Measurements from ENCODE around the gene ANGPT4. TPM values are rescaled to one million over a fixed set of nuclear protein-coding genes. Genes with fewer than 3 reads are reported as not detected.

ANGPT4 gene
- total RNA-seq, 1 experiment from 2014 or later = not detected

- DNase-seq = no peak
- no peak overlapping the region for H3K4me2 ChIP-seq (ENCODE audit: low read depth, low read length, poor library complexity, severe bottlenecking)
- no peak overlapping the region for H2AFZ ChIP-seq (ENCODE audit: low read length)
- H3K4me1 ChIP-seq (ENCODE audit: low read length) = peaks cover 7% of the 10 kb centered on the region
- H3K9me3 ChIP-seq (ENCODE audit: low read length) = no peaks in the 10 kb centered on the region
- no peaks in the 10 kb centered on the region for H3K36me3 ChIP-seq (ENCODE audit: insufficient read depth, low read length)
- H3K4me3 ChIP-seq (ENCODE audit: low read length) = no peak overlapping the region
- no peak overlapping the region for H3K9ac ChIP-seq (ENCODE audit: low read length)
- H3K9me2 ChIP-seq (replicated peaks; ENCODE audit: insufficient read depth, low read length) = no peaks in the 10 kb centered on the region
- no peaks in the 10 kb centered on the region for H3K27me3 ChIP-seq (ENCODE audit: low read length)
- H3K27ac ChIP-seq (ENCODE audit: low read length) = no peak overlapping the region
- no peaks in the 10 kb centered on the region for H3K79me2 ChIP-seq (ENCODE audit: low read length)
- no peaks in the 10 kb centered on the region for H4K20me1 ChIP-seq (ENCODE audit: insufficient read depth, low read depth, low read length)
Observed at GRCh38 chr20:824490-824889, 91.6 kb downstream of the ANGPT4 start.

DNA sequence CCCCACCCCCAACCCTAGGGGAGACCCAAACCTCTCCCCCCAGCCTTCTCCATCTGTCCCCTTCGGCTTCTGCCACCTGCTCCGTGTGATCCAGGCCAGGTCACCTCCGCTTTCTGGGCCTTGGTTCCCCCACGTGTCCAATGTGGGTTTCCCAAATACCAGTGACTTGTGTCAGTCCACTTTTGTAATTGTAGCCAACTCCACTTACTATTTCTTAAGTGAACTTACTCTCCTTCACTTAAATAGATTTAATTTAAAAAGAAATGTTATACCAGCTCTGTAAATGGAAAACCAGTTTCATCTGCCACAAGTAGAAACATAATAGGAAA lies 92.6 kb downstream of the ANGPT4 start:
- Histone ChIP-seq H3K4me1 (ENCODE audit: low read length) (peaks cover 7% of the 10 kb centered on the region), H4K20me1 (ENCODE audit: insufficient read depth, low read depth, low read length) (no peaks in the 10 kb centered on the region), H3K9me2 (replicated peaks; ENCODE audit: insufficient read depth, low read length) (no peaks in the 10 kb centered on the region), H3K79me2 (ENCODE audit: low read length) (no peaks in the 10 kb centered on the region), H3K36me3 (ENCODE audit: insufficient read depth, low read length) (no peaks in the 10 kb centered on the region), H3K4me3 (ENCODE audit: low read length) (no peak overlapping the region), H3K9ac (ENCODE audit: low read length) (no peak overlapping the region), H3K27me3 (ENCODE audit: low read length) (no peaks in the 10 kb centered on the region), H2AFZ (ENCODE audit: low read length) (no peak overlapping the region), H3K27ac (ENCODE audit: low read length) (no peak overlapping the region), H3K9me3 (ENCODE audit: low read length) (no peaks in the 10 kb centered on the region), H3K4me2 (ENCODE audit: low read depth, low read length, poor library complexity, severe bottlenecking) (no peak overlapping the region)
- DNase-seq = no peak

GRCh38 chr20:822651-823573 lies 93.2 kb downstream of the ANGPT4 start:
- no peak overlapping the region for H3K9ac ChIP-seq (ENCODE audit: low read length)
- no peak overlapping the region for H3K27ac ChIP-seq (ENCODE audit: low read length)
- H2AFZ ChIP-seq (ENCODE audit: low read length) = no peak overlapping the region
- no peak overlapping the region for H3K4me2 ChIP-seq (ENCODE audit: low read depth, low read length, poor library complexity, severe bottlenecking)
- no peaks in the 10 kb centered on the region for H3K27me3 ChIP-seq (ENCODE audit: low read length)
- no peaks in the 10 kb centered on the region for H4K20me1 ChIP-seq (ENCODE audit: insufficient read depth, low read depth, low read length)
- no peak for DNase-seq
- H3K79me2 ChIP-seq (ENCODE audit: low read length) = no peaks in the 10 kb centered on the region
- H3K4me3 ChIP-seq (ENCODE audit: low read length) = no peak overlapping the region
- peaks cover 7% of the 10 kb centered on the region for H3K4me1 ChIP-seq (ENCODE audit: low read length)
- no peaks in the 10 kb centered on the region for H3K36me3 ChIP-seq (ENCODE audit: insufficient read depth, low read length)
- H3K9me3 ChIP-seq (ENCODE audit: low read length) = no peaks in the 10 kb centered on the region
- H3K9me2 ChIP-seq (replicated peaks; ENCODE audit: insufficient read depth, low read length) = no peaks in the 10 kb centered on the region

GRCh38 chr20:821731-822065 lies 94.4 kb downstream of the ANGPT4 start:
- no peak for DNase-seq
- H3K27ac ChIP-seq (ENCODE audit: low read length) = no peak overlapping the region
- H3K9ac ChIP-seq (ENCODE audit: low read length) = no peak overlapping the region

GRCh38 chr20:821046-821730 lies 94.9 kb downstream of the ANGPT4 start:
- Histone ChIP-seq H4K20me1 (ENCODE audit: insufficient read depth, low read depth, low read length) (no peaks in the 10 kb centered on the region), H3K9me2 (replicated peaks; ENCODE audit: insufficient read depth, low read length) (no peaks in the 10 kb centered on the region), H3K4me3 (ENCODE audit: low read length) (no peak overlapping the region), H2AFZ (ENCODE audit: low read length) (no peak overlapping the region), H3K4me1 (ENCODE audit: low read length) (peaks cover 7% of the 10 kb centered on the region), H3K36me3 (ENCODE audit: insufficient read depth, low read length) (no peaks in the 10 kb centered on the region), H3K79me2 (ENCODE audit: low read length) (no peaks in the 10 kb centered on the region), H3K9me3 (ENCODE audit: low read length) (no peaks in the 10 kb centered on the region), H3K27ac (ENCODE audit: low read length) (no peak overlapping the region), H3K4me2 (ENCODE audit: low read depth, low read length, poor library complexity, severe bottlenecking) (no peak overlapping the region), H3K27me3 (ENCODE audit: low read length) (no peaks in the 10 kb centered on the region), H3K9ac (ENCODE audit: low read length) (no peak overlapping the region)
- no peak for DNase-seq

More at GRCh38 chr20:821731-822065, 94.4 kb downstream of the ANGPT4 start:
- Histone ChIP-seq H3K27me3 (ENCODE audit: low read length) (no peaks in the 10 kb centered on the region), H3K4me3 (ENCODE audit: low read length) (no peak overlapping the region), H3K36me3 (ENCODE audit: insufficient read depth, low read length) (no peaks in the 10 kb centered on the region), H3K4me1 (ENCODE audit: low read length) (peaks cover 7% of the 10 kb centered on the region), H3K9me2 (replicated peaks; ENCODE audit: insufficient read depth, low read length) (no peaks in the 10 kb centered on the region), H3K9me3 (ENCODE audit: low read length) (no peaks in the 10 kb centered on the region), H3K79me2 (ENCODE audit: low read length) (no peaks in the 10 kb centered on the region), H4K20me1 (ENCODE audit: insufficient read depth, low read depth, low read length) (no peaks in the 10 kb centered on the region), H3K4me2 (ENCODE audit: low read depth, low read length, poor library complexity, severe bottlenecking) (no peak overlapping the region), H2AFZ (ENCODE audit: low read length) (no peak overlapping the region)

GRCh38 chr20:820323-820953 lies 95.7 kb downstream of the ANGPT4 start:
- Histone ChIP-seq H3K27ac (ENCODE audit: low read length) (no peak overlapping the region), H3K79me2 (ENCODE audit: low read length) (no peaks in the 10 kb centered on the region), H3K4me2 (ENCODE audit: low read depth, low read length, poor library complexity, severe bottlenecking) (no peak overlapping the region), H3K36me3 (ENCODE audit: insufficient read depth, low read length) (no peaks in the 10 kb centered on the region), H4K20me1 (ENCODE audit: insufficient read depth, low read depth, low read length) (no peaks in the 10 kb centered on the region), H3K9ac (ENCODE audit: low read length) (no peak overlapping the region), H3K9me3 (ENCODE audit: low read length) (no peaks in the 10 kb centered on the region), H2AFZ (ENCODE audit: low read length) (no peak overlapping the region), H3K27me3 (ENCODE audit: low read length) (no peaks in the 10 kb centered on the region), H3K9me2 (replicated peaks; ENCODE audit: insufficient read depth, low read length) (no peaks in the 10 kb centered on the region), H3K4me1 (ENCODE audit: low read length) (peaks cover 7% of the 10 kb centered on the region), H3K4me3 (ENCODE audit: low read length) (no peak overlapping the region)
- DNase-seq = no peak

Other genes with a start within 250 kb of the ANGPT4 start
- gene SCRT2, start 240.5 kb downstream of the ANGPT4 start, total RNA-seq (2014; rRNA removed; shearing (Covaris generic); ENCODE audit: low replicate concordance) = not detected in 2 replicates
- gene SLC52A3, start 147.8 kb downstream of the ANGPT4 start, total RNA-seq (2014; rRNA removed; shearing (Covaris generic); ENCODE audit: low replicate concordance) = not detected in 2 replicates
- 0.89 and 3.1 TPM in 2 replicates for gene FAM110A, start 82.6 kb downstream of the ANGPT4 start, total RNA-seq (2014; rRNA removed; shearing (Covaris generic); ENCODE audit: low replicate concordance)
- gene RSPO4, start 86.0 kb upstream of the ANGPT4 start, total RNA-seq (2014; rRNA removed; shearing (Covaris generic); ENCODE audit: low replicate concordance) = not detected in 2 replicates
- gene PSMF1, start 202.3 kb upstream of the ANGPT4 start, total RNA-seq (2014; rRNA removed; shearing (Covaris generic); ENCODE audit: low replicate concordance) = 26.3 and 39.1 TPM in 2 replicates